ENCODE results near the gene PROCA1.

GRCh38 chr17:28707339-28707720, 4.4 kb downstream of the PROCA1 start:
- no peak for TF ChIP-seq ZNF274 (IDR thresholded peaks at IDR 0.05; ENCODE audit: low read depth, low read length)
- TF ChIP-seq YY1 (IDR thresholded peaks at IDR 0.05; ENCODE audit: insufficient read depth, insufficient read length): no peak

Data from NT2/D1 (cell line).